ENCODE measurements around the gene CCDC160. TPM values are rescaled to one million over a fixed set of nuclear protein-coding genes. Genes with fewer than 3 reads are reported as not detected.
A peak's percentile ranks its signal among the peaks of the same experiment; 100 is the strongest.

Gene CCDC160
- total RNA-seq, 1 experiment from 2014 or later, result 0.33 TPM

DNA sequence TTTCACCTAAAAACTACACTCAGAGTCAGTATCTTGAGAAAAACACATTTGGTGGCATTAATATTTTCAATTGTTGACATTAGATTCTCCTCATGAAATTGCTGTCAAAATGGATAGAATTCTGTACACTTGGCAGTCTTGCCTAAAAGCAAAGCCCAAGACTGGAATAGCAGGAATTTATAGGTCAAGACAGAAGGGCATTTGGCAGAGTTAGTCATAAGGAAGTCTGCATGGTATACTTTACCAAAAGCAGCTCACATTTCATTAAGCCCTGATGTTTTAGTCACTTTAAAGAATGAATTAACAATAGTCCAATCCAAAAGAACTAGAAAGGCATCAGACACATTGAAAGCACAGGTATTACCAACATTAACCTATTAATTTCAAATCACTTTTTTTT, 7.1 kb downstream of the CCDC160 start:
- ChIA-PET CTCF (no interaction called here), POLR2A (ENCODE audit: unreplicated experiment) (no interaction called here)
- H3F3A ChIP-seq (ENCODE audit: low read length, unreplicated experiment), result no peaks in the 10 kb centered on the region
- H3K4me1 ChIP-seq (ENCODE audit: insufficient read depth, low read length), result peaks cover 39% of the 10 kb centered on the region
- ATAC-seq (peak; percentile 71), DNase-seq (peak; percentile 81)
- H3K4me2 ChIP-seq (ENCODE audit: low read length), result peak overlapping the region; percentile 42
- H4K20me1 ChIP-seq (ENCODE audit: low read length), result no peaks in the 10 kb centered on the region
- BruUV-seq (replicated peaks), result no TSS peak
- H3K9me2 ChIP-seq (replicated peaks; ENCODE audit: low read length), result no peaks in the 10 kb centered on the region
- no peaks in the 10 kb centered on the region for H3K27me3 ChIP-seq (ENCODE audit: low read length)
- no peak overlapping the region for H3K9ac ChIP-seq (ENCODE audit: low read length)
- intact Hi-C loops (cut with micrococcal nuclease), result no loop called here
- no peaks in the 10 kb centered on the region for H3K79me2 ChIP-seq (ENCODE audit: low read length)
- no peak overlapping the region for H3K27ac ChIP-seq (ENCODE audit: low read length)
- H2AFZ ChIP-seq (ENCODE audit: low read length), result no peak overlapping the region
- no peak overlapping the region for H3K4me3 ChIP-seq (ENCODE audit: low read length)
- TF ChIP-seq, protein P1, sequence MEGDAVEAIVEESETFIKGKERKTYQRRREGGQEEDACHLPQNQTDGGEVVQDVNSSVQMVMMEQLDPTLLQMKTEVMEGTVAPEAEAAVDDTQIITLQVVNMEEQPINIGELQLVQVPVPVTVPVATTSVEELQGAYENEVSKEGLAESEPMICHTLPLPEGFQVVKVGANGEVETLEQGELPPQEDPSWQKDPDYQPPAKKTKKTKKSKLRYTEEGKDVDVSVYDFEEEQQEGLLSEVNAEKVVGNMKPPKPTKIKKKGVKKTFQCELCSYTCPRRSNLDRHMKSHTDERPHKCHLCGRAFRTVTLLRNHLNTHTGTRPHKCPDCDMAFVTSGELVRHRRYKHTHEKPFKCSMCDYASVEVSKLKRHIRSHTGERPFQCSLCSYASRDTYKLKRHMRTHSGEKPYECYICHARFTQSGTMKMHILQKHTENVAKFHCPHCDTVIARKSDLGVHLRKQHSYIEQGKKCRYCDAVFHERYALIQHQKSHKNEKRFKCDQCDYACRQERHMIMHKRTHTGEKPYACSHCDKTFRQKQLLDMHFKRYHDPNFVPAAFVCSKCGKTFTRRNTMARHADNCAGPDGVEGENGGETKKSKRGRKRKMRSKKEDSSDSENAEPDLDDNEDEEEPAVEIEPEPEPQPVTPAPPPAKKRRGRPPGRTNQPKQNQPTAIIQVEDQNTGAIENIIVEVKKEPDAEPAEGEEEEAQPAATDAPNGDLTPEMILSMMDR (conservative IDR thresholded peaks at IDR 0.05; ENCODE audit: low read depth, low read length), result no peak
- TF ChIP-seq EZH2 (IDR thresholded peaks at IDR 0.05; ENCODE audit: low read length, unreplicated experiment) (no peak), EZH2phosphoT487 (IDR thresholded peaks at IDR 0.05; ENCODE audit: borderline replicate concordance, low read length) (no peak)
- no peaks in the 10 kb centered on the region for H3K36me3 ChIP-seq (ENCODE audit: low read depth, low read length)
- no peaks in the 10 kb centered on the region for H3K9me3 ChIP-seq (ENCODE audit: low read length)

DNA sequence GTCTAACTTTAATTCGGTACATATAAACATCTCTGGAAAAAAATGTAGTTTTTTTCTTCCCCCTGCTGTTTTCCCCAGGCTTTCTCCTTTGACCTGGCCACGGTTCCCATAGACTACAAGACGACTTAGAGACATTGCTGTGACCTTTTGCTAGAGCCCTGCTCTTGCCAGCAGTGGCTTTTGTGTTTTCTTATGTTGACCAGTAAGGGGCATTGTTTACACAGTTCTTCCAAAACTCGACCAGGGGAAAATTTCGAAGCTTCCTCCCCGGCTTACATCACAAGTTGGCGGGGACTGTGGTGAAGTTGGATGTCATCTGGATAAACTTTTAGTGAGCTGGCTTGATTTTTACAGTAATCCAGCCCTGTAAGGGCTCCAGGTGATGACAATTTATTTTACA, 9.3 kb downstream of the CCDC160 start:
- CTCF ChIA-PET, result interaction anchor here (0.6 kb wide), 1 partner anchor 150 kb away, joined by 4 read pairs; no protein-coding TSS in a partner anchor
- no peaks in the 10 kb centered on the region for H3F3A ChIP-seq (ENCODE audit: low read length, unreplicated experiment)
- no peak overlapping the region for H3K4me3 ChIP-seq (ENCODE audit: low read length)
- H3K79me2 ChIP-seq (ENCODE audit: low read length), result no peaks in the 10 kb centered on the region
- no peak for ATAC-seq
- no peaks in the 10 kb centered on the region for H4K20me1 ChIP-seq (ENCODE audit: low read length)
- H3K27me3 ChIP-seq (ENCODE audit: low read length), result no peaks in the 10 kb centered on the region
- TF ChIP-seq EZH2phosphoT487 (IDR thresholded peaks at IDR 0.05; ENCODE audit: borderline replicate concordance, low read length) (no peak), EZH2 (IDR thresholded peaks at IDR 0.05; ENCODE audit: low read length, unreplicated experiment) (no peak)
- TF ChIP-seq, protein P1 (conservative IDR thresholded peaks at IDR 0.05; ENCODE audit: low read depth, low read length), result peak; percentile 33; the same call in 1 of the 2 replicates
- H3K36me3 ChIP-seq (ENCODE audit: low read depth, low read length), result no peaks in the 10 kb centered on the region
- POLR2A ChIA-PET (ENCODE audit: unreplicated experiment), result no interaction called here
- BruUV-seq (replicated peaks), result no TSS peak
- no peak overlapping the region for H3K9ac ChIP-seq (ENCODE audit: low read length)
- no peaks in the 10 kb centered on the region for H3K9me3 ChIP-seq (ENCODE audit: low read length)
- H3K27ac ChIP-seq (ENCODE audit: low read length), result no peak overlapping the region
- intact Hi-C loops (cut with micrococcal nuclease), result no loop called here
- peak overlapping the region; percentile 30; the same call in 1 of the 2 replicates for H3K4me2 ChIP-seq (ENCODE audit: low read length)
- DNase-seq, result peak; percentile 34
- H3K9me2 ChIP-seq (replicated peaks; ENCODE audit: low read length), result no peaks in the 10 kb centered on the region
- 0 out of 2 replicates have a peak overlapping the region, but pooled peaks have one; percentile 23 for H2AFZ ChIP-seq (ENCODE audit: low read length)
- H3K4me1 ChIP-seq (ENCODE audit: insufficient read depth, low read length), result peaks cover 26% of the 10 kb centered on the region

DNA sequence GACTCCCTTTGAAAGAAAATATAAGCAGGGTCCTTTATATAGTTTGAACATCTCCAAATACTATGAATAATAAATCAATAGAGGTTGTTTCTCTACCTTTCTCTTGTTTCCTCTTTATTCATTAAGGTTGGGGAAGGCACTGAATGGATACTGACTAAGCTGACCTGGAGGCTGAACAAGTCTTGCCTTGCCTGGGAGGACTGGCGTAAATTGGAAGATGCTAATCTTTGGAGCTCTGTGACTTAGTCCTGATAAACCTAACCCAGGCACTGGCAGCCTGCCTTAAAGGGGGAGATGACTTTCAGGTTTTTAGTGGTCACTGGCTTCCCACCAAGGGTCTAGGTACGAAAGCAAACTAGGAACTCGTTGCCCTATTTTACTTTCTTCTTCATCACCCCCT, 10.5 kb downstream of the CCDC160 start:
- no peaks in the 10 kb centered on the region for H3K36me3 ChIP-seq (ENCODE audit: low read depth, low read length)
- ATAC-seq, result no peak

More for the DNA sequence above, 10.5 kb downstream of the CCDC160 start:
- Histone ChIP-seq H3K4me2 (ENCODE audit: low read length) (no peak overlapping the region), H3K9me2 (replicated peaks; ENCODE audit: low read length) (no peaks in the 10 kb centered on the region), H3F3A (ENCODE audit: low read length, unreplicated experiment) (no peaks in the 10 kb centered on the region), H3K9ac (ENCODE audit: low read length) (no peak overlapping the region), H3K4me3 (ENCODE audit: low read length) (no peak overlapping the region), H3K9me3 (ENCODE audit: low read length) (no peaks in the 10 kb centered on the region), H3K79me2 (ENCODE audit: low read length) (no peaks in the 10 kb centered on the region), H3K27me3 (ENCODE audit: low read length) (no peaks in the 10 kb centered on the region), H3K4me1 (ENCODE audit: insufficient read depth, low read length) (peaks cover 26% of the 10 kb centered on the region), H3K27ac (ENCODE audit: low read length) (no peak overlapping the region), H4K20me1 (ENCODE audit: low read length) (no peaks in the 10 kb centered on the region), H2AFZ (ENCODE audit: low read length) (no peak overlapping the region)
- ChIA-PET CTCF (no interaction called here), POLR2A (ENCODE audit: unreplicated experiment) (no interaction called here)
- BruUV-seq (replicated peaks), result no TSS peak
- intact Hi-C loops (cut with micrococcal nuclease), result no loop called here
- DNase-seq, result no peak
- TF ChIP-seq, protein P1 (conservative IDR thresholded peaks at IDR 0.05; ENCODE audit: low read depth, low read length), result no peak
- TF ChIP-seq EZH2 (IDR thresholded peaks at IDR 0.05; ENCODE audit: low read length, unreplicated experiment) (no peak), EZH2phosphoT487 (IDR thresholded peaks at IDR 0.05; ENCODE audit: borderline replicate concordance, low read length) (no peak)
